HG03108 (cell line): ENCODE measurements around the gene MIER2.
"Not testable (repeated sequence)": the region's sequence is repeated elsewhere in the genome, so short reads cannot be mapped to it uniquely, and the experiment has no call there.

ENCODE experiments used
- ATAC-seq: cut with Tn5 transposase; IDR thresholded peaks from one replicate; pipeline ENCODE4 v1.9.1; 2021; ENCODE audit warnings: moderate library complexity; ENCODE audit not compliant: unreplicated experiment

The MIER2 gene, protein sequence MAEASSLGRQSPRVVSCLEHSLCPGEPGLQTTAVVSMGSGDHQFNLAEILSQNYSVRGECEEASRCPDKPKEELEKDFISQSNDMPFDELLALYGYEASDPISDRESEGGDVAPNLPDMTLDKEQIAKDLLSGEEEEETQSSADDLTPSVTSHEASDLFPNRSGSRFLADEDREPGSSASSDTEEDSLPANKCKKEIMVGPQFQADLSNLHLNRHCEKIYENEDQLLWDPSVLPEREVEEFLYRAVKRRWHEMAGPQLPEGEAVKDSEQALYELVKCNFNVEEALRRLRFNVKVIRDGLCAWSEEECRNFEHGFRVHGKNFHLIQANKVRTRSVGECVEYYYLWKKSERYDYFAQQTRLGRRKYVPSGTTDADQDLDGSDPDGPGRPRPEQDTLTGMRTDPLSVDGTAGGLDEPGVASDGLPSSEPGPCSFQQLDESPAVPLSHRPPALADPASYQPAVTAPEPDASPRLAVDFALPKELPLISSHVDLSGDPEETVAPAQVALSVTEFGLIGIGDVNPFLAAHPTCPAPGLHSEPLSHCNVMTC

DNA sequence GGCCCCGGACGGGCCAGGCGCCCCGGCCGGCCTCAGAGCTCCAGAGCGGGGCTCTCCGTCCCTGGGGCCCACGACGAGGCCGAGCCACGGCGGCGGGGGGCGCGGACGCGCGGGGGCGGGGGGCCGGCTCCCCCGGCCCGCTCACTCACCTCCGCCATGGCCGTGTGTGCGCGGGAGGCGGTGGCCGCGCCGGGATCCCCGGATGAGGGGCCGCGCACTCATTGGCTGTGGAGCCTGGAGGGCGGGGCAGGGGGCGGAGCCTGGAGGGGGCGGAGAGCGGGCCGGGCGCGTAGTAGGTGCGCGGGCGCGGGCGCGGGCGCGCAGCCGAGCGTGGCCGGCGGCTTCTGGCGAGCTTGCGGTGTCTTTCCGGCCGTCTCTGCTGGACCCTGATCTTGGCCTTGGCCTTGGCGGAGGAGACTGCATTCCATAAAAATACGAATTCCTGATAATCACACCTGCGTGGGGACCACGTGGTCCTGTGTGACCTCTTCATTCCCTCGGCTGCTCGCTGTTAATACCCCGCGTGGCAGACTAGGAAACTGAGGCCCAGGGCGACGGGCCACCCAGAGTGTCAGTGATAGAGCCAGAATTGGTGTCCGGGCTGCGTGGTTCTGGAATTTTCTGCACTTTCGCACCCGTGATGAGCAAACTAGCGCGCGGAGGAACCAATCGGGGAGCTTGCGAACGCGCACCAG is at the start of gene MIER2:
TSS of gene MIER2 (minus strand) at position 172 of the 695 bp plus-strand sequence. CDS start at position 158, 14 bp downstream.
- ATAC-seq: peak; percentile 70

DNA sequence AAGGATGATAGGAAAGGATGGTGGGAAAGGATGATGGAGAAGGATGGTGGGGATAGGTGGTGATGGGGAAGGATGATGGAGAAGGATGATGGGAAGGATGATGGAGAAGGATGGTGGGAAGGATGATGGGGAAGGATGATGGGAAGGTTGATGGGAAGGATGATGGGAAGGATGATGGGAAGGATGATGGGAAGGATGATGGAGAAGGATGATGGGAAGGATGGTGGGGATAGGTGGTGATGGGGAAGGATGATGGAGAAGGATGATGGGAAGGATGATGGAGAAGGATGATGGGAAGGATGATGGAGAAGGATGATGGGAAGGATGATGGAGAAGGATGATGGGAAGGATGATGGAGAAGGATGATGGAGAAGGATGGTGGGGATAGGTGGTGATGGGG is 49.0 kb upstream of the MIER2 start:
- ATAC-seq: not testable (repeated sequence)

DNA sequence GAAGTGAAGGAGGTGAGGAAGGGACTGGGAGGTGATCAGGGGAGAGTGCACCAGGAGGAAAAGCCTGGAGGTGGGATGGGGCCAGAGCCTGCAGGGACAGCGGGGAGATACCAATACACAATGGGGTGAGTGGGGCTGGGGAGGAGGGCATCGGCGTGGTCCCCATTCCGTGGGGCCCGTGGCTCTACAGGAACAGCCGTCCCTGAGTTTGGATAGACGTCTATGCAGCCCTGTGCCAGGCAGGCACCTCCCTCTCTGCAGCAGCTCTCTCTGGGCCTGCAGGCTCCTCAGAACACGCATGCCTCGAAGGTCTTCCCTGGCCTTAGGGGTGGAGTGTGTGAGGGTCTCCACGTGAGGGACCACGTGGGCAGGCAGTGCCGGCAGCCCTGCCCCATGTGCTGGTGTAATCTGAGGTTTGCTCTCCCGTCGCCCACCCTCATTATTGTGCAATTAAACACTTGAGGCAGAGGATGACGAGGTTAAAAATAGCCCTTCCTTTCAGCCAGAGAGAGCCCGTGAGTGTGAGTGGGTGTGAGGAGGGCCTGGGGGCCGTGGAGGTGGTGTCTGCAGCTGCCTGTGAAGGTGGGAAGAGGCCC is 47.9 kb upstream of the MIER2 start:
- ATAC-seq: no peak

DNA sequence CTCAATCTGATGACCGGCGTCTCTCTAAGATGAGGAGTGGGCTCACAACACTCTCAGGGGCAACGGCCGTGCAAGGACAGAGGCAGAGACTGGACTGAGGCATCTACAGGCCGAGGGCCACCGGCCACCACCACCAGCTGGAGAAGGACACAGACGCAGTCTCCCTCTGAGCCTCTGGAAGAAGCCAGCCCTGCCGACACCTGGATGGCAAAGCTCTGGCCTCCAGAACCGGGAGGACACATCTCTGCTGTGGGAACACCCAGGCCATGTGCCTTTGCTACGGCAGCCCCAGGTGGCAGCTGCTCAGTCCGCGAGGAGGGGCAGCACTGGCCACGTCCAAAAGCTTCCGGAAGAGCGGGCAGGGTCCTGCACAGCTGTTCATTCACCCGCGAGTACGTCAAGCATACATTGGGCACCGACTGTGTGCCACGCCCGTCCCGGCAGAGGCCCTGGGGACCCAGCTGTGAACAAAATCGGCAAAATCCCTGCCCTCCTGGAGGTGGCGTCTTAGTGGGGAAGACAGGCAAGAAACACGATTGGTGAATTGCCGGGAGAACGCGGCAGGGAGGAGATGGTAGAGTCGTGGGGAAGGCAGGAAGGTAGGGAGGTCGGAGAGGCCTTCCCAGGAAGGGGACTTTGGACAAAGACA is 47.3 kb upstream of the MIER2 start:
- ATAC-seq: no peak

DNA sequence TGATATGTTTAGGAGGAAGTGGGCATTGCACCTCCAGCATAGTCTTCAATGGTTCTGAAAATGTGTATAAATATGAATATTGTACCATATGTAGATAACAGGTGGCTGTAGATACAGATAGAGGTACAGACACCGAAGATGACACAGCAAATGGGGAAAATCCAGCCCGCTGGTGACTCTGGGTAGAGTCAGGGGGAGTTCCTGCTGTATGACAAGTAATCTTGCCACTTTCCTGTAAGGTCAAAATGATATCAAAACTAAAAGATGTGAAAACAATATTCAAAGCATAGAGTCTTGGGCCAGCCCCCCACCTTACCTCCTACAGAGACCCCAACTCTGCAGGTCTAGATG is 46.6 kb upstream of the MIER2 start:
- no peak for ATAC-seq

DNA sequence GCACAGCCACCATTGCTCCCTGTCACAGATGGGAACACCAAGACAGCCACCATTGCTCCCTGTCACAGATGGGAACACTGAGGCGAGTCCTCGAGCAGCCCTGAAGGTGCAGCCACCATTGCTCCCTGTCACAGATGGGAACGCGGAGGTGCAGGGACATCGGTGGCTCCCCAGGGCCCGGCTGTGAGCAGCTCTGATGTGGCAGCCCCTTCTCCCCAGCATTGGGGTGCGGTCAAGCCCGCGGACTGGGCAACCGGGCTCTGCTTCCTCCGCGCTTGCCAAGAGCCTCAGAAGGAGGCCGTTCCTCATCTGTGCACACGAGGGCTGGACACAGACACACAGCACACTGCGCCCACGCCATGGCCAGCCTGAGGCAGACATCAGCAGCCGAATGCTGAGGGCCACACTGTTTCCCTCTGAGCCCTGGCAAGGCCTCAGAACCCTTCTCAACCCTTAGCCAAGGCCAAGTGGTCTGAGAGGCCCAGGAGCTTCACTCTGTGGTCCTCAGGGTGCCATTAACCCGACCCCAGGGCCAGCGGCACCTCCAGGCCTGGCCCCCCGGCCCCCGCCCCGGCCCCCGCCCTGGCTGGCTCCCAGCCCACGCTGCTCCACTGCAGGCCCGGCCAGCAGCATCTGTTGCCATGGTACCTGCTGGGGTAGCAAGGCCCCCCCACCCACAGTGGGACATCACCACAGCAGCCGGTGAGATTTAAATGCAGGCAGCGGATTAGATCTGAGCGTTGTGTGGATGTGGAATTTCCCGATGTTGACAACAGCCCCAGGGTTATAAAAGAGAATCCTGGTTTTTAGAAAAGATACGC is 46.0 kb upstream of the MIER2 start:
- no peak for ATAC-seq

DNA sequence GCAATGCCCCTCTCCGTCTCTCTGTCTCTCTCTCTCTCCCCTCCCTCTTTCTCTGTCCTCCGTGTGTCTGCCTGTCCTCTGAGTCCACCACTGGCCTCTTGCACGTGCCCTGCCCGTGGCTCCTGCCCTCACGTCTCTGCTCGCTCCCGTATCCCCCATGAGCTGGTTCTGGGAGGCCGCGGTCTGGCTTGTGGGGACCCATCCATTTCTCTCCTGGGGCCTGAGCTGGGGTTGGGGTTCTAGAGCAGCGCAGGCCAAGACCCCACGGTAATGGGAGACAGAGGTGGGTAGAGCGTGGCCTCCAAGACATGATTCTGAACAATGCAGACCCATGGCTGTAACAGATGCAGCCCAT is 45.3 kb upstream of the MIER2 start:
- ATAC-seq: no peak

DNA sequence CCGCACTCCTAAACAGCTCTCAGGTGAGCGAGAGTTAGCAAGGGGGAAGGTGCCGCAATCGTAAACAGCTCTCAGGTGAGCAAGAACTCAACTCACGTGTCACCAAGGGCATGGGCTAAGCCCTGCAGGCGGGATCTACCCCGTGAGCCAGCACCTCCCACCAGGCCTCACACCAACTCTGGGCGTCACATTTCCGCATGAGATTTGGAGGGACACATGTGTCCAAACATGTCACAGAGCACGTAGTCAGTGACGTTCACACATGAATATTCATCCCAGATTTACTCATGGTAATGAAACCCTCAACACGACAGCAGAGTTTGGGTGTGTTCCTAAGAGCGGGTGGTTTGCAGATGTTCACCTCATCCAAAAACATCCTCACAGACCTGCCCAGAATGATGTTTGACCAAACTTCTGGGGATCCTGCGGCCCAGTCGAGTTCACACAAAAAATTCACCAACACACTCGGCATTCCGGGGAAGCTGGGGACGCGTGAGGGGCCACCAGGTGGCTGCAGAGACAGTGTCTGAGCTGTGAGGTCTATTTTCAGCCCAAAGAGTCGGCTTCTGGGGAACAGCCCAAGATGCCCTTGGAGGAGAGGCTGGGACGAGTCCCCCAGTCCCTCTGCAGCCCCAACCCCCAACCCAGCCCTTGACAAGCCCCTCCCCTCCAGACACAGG is 44.8 kb upstream of the MIER2 start:
- no peak for ATAC-seq

DNA sequence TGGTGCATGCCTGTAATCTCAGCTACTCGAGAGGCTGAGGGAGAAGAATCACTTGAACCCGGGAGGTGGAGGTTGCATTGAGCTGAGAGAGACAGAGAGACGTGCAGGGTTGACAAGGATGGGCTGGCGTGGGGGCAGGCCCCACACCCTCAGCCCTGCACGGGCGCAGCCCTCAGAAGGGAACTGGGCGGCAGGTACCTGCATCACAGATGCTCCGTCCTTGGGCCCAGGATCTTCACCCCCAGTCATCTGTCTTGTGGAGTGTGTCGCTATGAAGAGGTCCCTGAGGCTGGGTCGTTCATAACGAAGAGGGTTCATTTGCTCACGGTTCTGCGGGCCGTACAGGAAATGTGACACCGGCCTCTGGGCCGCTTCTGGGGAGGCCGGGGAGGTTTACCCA is 44.1 kb upstream of the MIER2 start:
- ATAC-seq: no peak

DNA sequence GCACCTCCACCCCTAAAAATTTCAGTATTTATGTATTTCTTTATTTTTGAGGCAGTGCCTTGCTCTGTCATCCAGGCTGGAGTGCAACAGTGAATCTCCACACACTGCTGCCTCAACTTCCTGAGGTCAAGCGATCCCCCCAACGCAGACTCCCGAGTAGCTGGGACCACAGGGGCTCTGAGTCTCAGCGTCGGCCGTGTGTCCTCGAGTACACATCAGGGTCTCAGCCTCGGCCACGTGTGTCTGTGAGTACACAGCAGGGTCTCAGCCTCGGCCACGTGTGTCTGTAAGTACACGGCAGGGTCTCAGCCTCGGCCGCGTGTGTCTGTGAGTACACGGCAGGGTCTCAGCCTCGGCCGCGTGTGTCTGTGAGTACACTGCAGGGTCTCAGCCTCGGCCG is 43.2 kb upstream of the MIER2 start:
- ATAC-seq: no peak

DNA sequence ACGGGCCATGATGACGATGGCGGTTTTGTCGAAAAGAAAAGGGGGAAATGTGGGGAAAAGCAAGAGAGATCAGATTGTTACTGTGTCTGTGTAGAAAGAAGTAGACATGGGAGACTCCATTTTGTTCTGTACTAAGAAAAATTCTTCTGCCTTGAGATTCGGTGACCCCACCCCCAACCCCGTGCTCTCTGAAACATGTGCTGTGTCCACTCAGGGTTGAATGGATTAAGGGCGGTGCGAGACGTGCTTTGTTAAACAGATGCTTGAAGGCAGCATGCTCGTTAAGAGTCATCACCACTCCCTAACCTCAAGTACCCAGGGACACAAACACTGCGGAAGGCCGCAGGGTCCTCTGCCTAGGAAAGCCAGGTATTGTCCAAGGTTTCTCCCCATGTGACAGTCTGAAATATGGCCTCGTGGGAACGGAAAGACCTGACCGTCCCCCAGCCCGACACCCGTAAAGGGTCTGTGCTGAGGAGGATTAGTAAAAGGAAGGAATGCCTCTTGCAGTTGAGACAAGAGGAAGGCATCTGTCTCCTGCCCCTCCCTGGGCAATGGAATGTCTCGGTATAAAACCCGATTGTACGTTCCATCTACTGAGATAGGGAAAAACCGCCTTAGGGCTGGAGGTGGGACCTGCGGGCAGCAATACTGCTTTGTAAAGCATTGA is 42.2 kb upstream of the MIER2 start:
- ATAC-seq: not testable (repeated sequence)

DNA sequence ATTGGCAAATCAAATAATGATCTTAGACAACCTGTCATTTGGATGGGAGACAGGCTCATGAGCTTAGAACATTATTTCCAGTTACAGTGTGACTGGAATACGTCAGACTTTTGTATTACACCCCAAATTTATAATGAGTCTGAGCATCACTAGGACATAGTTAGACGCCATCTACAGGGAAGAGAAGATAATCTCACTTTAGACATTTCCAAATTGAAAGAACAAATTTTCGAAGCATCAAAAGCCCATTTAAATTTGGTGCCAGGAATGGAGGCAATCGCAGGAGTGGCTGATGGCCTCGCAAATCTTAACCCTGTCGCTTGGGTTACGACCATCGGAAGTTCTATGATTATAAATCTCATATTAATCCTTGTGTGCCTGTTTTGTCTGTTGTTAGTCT is 41.6 kb upstream of the MIER2 start:
- ATAC-seq: not testable (repeated sequence)

DNA sequence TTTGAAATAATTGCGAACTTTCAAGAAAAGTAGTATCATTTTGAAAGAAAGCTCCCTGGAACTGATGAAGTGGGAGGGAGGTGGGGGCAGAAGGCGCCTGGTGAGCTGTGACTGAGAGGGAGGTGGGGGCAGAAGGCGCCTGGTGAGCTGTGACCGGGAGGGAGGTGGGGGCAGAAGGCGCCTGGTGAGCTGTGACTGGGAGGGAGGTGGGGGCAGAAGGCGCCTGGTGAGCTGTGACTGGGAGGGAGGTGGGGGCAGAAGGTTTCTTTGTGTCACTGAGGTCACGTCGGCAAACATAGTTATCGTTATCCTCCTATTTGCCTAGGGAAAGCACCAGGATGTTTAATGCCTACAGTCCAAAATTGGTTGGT is 40.2 kb upstream of the MIER2 start:
- no peak for ATAC-seq

DNA sequence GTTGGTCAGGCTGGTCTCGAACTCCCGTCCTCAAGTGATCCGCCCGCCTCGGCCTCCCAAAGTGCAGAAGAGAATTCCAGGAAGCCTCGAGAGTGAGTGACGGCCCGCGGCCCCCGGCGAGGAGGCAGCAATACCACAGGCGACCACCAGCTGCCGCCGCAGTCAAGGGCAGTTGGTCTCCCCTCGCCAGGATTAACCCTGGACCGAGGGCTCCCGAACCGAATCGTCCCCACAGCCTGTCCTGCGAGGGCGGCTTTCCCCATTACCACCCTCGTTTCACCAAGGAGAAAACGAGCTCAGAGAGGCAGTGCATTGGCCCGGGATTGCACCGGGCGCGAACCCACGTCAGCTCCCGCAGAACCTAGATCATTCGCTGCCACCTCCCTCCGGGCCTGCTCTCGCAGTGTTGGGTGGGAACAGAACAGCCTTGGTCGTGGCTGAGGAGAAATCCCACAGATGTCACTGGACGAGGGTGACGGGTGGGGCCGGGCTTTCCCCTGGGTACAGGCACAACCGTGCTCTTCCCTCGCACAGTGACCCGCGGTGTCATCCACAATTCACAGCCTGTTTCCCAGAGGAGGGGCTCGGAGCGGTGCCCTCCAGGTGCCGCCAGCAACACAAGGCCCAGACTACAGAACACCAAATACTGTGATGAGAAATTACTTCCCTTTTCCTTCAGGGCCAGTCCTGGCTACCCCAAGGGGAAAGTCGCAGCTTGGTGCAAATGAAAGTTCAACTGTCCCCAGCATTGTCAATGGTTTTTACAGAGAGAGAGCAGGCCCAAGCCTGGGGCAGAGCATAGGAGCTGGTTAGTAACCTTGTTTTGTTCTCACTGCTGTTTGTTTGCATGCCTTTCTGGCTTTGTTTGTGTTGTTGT is 39.6 kb upstream of the MIER2 start:
- ATAC-seq: no peak

DNA sequence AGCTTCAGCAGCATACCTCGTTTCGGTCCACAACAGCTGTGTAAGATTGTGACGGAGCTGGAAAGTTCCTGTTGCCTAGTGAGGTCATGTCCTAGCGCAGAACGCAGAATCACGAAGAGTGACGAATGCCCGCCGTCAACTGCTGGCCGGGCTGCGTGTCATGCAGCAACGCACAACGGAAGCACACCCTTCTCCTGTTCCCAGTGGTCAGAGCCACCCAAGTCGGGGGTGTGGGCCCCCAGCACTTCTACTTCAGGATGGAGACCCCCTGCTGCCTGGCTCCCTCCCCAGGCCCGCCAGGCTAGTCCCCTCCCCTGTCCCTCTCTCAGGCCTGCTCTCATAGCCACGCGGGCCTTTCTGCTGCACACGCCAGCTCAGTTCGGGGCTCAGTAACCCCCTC is 38.4 kb upstream of the MIER2 start:
- no peak for ATAC-seq

DNA sequence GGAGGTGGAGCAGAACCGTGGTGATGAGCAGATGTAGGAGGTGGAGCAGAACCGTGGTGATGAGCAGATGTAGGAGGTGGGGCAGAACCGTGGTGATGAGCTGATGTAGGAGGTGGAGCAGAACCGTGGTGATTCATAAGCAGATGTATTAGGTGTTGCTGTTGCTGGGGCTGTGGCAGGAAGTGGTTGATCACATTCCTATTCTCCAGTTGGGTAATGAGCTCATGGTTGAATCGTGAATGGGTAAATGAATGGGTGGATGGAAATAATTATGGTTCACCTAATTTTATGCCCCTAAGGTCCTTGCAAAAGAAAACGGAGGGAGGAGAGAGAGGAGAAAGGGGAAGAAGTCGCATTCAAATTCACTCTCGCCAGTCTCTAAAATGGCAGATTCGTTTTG is 38.0 kb upstream of the MIER2 start:
- not testable (repeated sequence) for ATAC-seq

DNA sequence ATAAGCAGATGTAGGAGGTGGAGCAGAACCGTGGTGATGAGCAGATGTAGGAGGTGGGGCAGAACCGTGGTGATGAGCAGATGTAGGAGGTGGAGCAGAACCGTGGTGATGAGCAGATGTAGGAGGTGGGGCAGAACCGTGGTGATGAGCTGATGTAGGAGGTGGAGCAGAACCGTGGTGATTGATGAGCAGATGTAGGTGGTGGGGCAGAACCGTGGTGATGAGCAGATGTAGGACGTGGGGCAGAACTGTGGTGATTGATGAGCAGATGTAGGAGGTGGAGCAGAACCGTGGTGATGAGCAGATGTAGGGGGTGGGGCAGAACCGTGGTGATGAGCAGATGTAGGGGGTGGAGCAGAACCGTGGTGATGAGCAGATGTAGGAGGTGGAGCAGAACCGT is 37.3 kb upstream of the MIER2 start:
- ATAC-seq: not testable (repeated sequence)

DNA sequence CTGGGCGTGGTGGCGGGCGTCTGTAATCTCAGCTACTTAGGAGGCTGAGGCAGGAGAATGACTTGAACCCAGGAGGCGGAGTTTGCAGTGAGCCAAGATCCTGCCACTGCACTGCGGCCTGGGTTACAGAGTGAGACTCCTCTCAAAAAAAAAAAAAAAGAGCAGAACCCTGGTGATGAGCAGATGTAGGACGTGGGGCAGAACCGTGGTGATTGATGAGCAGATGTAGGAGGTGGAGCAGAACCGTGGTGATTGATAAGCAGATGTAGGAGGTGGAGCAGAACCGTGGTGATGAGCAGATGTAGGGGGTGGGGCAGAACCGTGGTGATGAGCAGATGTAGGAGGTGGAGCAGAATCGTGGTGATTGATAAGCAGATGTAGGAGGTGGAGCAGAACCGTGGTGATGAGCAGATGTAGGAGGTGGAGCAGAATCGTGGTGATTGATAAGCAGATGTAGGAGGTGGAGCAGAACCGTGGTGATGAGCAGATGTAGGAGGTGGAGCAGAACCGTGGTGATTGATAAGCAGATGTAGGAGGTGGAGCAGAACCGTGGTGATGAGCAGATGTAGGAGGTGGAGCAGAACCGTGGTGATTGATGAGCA is 36.1 kb upstream of the MIER2 start:
- not testable (repeated sequence) for ATAC-seq
